ENCODE measurements around the gene PIAS1. TPM values are rescaled to one million over a fixed set of nuclear protein-coding genes. Genes with fewer than 3 reads are reported as not detected.

PIAS1 gene
- total and polyA plus RNA-seq, 2 donors (not counting 3 experiments of a cell fraction or from before 2014, with no cell fraction given): 23.7 to 24.2 TPM

DNA sequence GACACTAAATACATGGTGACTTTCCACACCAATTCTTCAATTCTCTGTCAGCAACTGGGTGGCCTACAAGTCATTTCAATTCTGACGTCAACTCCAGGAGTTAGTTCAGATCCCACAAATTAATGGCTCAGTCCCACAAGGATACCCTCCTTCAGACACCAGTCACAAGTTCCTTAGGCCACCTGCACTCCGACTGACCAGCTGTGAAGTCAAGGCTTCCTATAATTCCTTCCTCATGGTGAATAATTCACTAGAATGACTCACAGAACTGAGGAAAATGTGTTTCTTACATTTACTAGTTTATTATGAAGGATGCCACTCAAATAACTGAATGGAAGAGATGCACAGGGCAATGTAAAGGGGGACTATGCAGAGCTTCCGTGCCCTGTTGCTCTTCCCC, 6.3 kb upstream of the PIAS1 start:
- CTCF ChIA-PET: no interaction called here
- H3K4me2 ChIP-seq (ENCODE audit: insufficient read depth, low read length): no peak overlapping the region
- POLR2A ChIA-PET: no interaction called here
- no peak for DNase-seq (ENCODE audit: low read depth, low spot score)
- no peak for FAIRE-seq
- H4K20me1 ChIP-seq (replicated peaks; ENCODE audit: control insufficient read depth, extremely low read depth, insufficient read depth, low read length): no peaks in the 10 kb centered on the region
- intact Hi-C loops (cut with micrococcal nuclease) (no loop called here), dilution Hi-C loops (cut with MboI; ENCODE audit: extremely low pct_ligation_motif_present, low sequenced_read_pairs) (no loop called here)
- H3K4me1 ChIP-seq (ENCODE audit: control insufficient read depth, extremely low read depth, insufficient read depth, low read length): no peaks in the 10 kb centered on the region
- no peak overlapping the region for H2AFZ ChIP-seq (ENCODE audit: low read depth, low read length)
- no peak overlapping the region for H3K27ac ChIP-seq (ENCODE audit: insufficient read depth, low read depth, low read length)
- H3K9ac ChIP-seq (replicated peaks; ENCODE audit: extremely low read depth, insufficient read depth, low read length): no peak overlapping the region
- H3K27me3 ChIP-seq (ENCODE audit: control insufficient read depth in 2 of 2, insufficient read depth in 2 of 2, low read length in 2 of 2): peaks cover 1 to 7% of the 10 kb centered on the region in 2 experiments
- H3K9me1 ChIP-seq (replicated peaks; ENCODE audit: control insufficient read depth, extremely low read depth, insufficient read depth, low read length): no peaks in the 10 kb centered on the region
- no peak for TF ChIP-seq FOS (IDR thresholded peaks at IDR 0.05; ENCODE audit: borderline replicate concordance, insufficient read depth, low read length)
- no peak for TF ChIP-seq MYC (IDR thresholded peaks at IDR 0.05; ENCODE audit: low read depth, low read length)
- TF ChIP-seq, protein P1, sequence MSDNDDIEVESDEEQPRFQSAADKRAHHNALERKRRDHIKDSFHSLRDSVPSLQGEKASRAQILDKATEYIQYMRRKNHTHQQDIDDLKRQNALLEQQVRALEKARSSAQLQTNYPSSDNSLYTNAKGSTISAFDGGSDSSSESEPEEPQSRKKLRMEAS (IDR thresholded peaks at IDR 0.05; ENCODE audit: insufficient read depth, insufficient read length): no peak
- TF ChIP-seq POLR2AphosphoS5 (IDR thresholded peaks at IDR 0.05; ENCODE audit: insufficient read depth, low read depth, low read length): no peak
- no peak for TF ChIP-seq POLR2A (IDR thresholded peaks at IDR 0.05; ENCODE audit: low read depth, low read length)
- no peak for TF ChIP-seq GATA2 (IDR thresholded peaks at IDR 0.05; ENCODE audit: insufficient read depth, insufficient read length, low read depth, low read length)
- TF ChIP-seq, protein P2, sequence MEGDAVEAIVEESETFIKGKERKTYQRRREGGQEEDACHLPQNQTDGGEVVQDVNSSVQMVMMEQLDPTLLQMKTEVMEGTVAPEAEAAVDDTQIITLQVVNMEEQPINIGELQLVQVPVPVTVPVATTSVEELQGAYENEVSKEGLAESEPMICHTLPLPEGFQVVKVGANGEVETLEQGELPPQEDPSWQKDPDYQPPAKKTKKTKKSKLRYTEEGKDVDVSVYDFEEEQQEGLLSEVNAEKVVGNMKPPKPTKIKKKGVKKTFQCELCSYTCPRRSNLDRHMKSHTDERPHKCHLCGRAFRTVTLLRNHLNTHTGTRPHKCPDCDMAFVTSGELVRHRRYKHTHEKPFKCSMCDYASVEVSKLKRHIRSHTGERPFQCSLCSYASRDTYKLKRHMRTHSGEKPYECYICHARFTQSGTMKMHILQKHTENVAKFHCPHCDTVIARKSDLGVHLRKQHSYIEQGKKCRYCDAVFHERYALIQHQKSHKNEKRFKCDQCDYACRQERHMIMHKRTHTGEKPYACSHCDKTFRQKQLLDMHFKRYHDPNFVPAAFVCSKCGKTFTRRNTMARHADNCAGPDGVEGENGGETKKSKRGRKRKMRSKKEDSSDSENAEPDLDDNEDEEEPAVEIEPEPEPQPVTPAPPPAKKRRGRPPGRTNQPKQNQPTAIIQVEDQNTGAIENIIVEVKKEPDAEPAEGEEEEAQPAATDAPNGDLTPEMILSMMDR (IDR thresholded peaks at IDR 0.05; ENCODE audit: extremely low read depth in 1 of 2, insufficient read depth in 1 of 2, low read depth in 1 of 2, low read length in 2 of 2): no peak
- H3K36me3 ChIP-seq (ENCODE audit: control insufficient read depth in 2 of 2, extremely low read depth in 1 of 2, insufficient read depth in 2 of 2, low read length in 2 of 2): no peaks in the 10 kb centered on the region
- no peak overlapping the region for H3K4me3 ChIP-seq (replicated peaks in 1 of 3; ENCODE audit: insufficient read depth in 1 of 3, low read depth in 1 of 3, low read length in 3 of 3)
- H3K79me2 ChIP-seq (ENCODE audit: control insufficient read depth, insufficient read depth, low read length): no peaks in the 10 kb centered on the region
- BruUV-seq (replicated peaks): no TSS peak
- no peaks in the 10 kb centered on the region for H3K9me3 ChIP-seq (replicated peaks; ENCODE audit: control insufficient read depth, insufficient read depth, low read length)

Data from endothelial cell of umbilical vein (primary cell).